WTC11 (cell line): ENCODE results near the gene WDCP.

Experiments
- ELF4 ChIP-seq: sonication (generic); formaldehyde crosslinking; IDR thresholded peaks from 2 replicates; pipeline ENCODE4 v1.8.1; 2022; ENCODE audit warnings: low read depth, mild to moderate bottlenecking, moderate library complexity, missing genetic modification reagents
- NFYB ChIP-seq: sonication (generic); formaldehyde crosslinking; conservative IDR thresholded peaks from 2 replicates; pipeline ENCODE4 v1.8.0; 2022; ENCODE audit warnings: low read depth, missing genetic modification reagents
- NR2C2 ChIP-seq: sonication (generic); formaldehyde crosslinking; IDR thresholded peaks from 2 replicates; pipeline ENCODE4 v1.8.0; 2022; ENCODE audit warnings: mild to moderate bottlenecking, missing genetic modification reagents
- OVOL2 ChIP-seq: fragments of 250-450 bp; sonication (Bioruptor Pico); IDR thresholded peaks from 2 replicates; pipeline ENCODE4 v1.9.0; 2021; ENCODE audit warnings: mild to moderate bottlenecking, borderline replicate concordance
- SMAD4 ChIP-seq: sonication (generic); formaldehyde crosslinking; IDR thresholded peaks from 2 replicates; pipeline ENCODE4 v1.8.0; 2022; ENCODE audit warnings: mild to moderate bottlenecking, missing genetic modification reagents
- ZNF121 ChIP-seq: sonication (generic); formaldehyde crosslinking; IDR thresholded peaks from 2 replicates; pipeline ENCODE4 v1.8.0; 2023; ENCODE audit warnings: missing genetic modification reagents
- ZNF263 ChIP-seq: sonication (generic); formaldehyde crosslinking; IDR thresholded peaks from 2 replicates; pipeline ENCODE4 v1.8.1; 2022; ENCODE audit warnings: low read depth, mild to moderate bottlenecking, moderate library complexity, missing genetic modification reagents
- TF ChIP-seq, protein P1 (sequence below): sonication (generic); formaldehyde crosslinking; IDR thresholded peaks from 2 replicates; pipeline ENCODE4 v1.8.0; 2022; ENCODE audit warnings: mild to moderate bottlenecking, missing genetic modification reagents
- TF ChIP-seq, protein P2 (sequence below): sonication (generic); formaldehyde crosslinking; IDR thresholded peaks from 2 replicates; pipeline ENCODE4 v1.8.1; 2022; ENCODE audit warnings: low read depth, mild to moderate bottlenecking, moderate library complexity, missing genetic modification reagents, borderline replicate concordance
- TF ChIP-seq, protein P3 (sequence below): fragments of 200-600 bp; IDR thresholded peaks from 2 replicates; pipeline ENCODE4 v1.8.0; 2022; ENCODE audit warnings: antibody characterized with exemption
- TF ChIP-seq, protein P4 (sequence below): sonication (generic); formaldehyde crosslinking; IDR thresholded peaks from 2 replicates; pipeline ENCODE4 v1.8.0; 2022; ENCODE audit warnings: mild to moderate bottlenecking, missing genetic modification reagents
- TF ChIP-seq, protein P5 (sequence below): sonication (generic); formaldehyde crosslinking; IDR thresholded peaks from 2 replicates; pipeline ENCODE4 v1.8.1; 2022; ENCODE audit warnings: mild to moderate bottlenecking, moderate library complexity, missing genetic modification reagents
- TF ChIP-seq, protein P6 (sequence below): sonication (generic); formaldehyde crosslinking; IDR thresholded peaks from 2 replicates; pipeline ENCODE4 v1.8.1; 2023; ENCODE audit warnings: mild to moderate bottlenecking, moderate library complexity, missing genetic modification reagents

DNA sequence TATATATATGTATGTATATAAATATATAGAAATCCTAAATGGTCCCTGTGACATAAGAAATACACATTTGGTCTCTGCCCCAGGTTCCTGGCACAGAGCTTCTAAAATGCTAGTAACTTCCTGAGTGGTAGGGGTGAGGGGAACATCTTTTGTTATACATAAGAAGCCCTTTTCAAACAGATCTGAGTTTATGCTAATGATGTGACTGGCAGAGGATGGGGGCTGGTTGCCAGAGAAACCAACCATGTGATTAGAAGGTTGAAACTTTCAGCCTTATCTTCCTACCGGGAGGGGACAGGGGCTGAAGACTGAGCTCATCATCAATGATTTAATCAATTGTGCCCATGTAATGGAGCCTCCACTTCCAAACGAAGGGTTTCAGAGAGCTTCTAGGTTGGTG, 21.0 kb downstream of the WDCP start:
- TF ChIP-seq, protein P1, sequence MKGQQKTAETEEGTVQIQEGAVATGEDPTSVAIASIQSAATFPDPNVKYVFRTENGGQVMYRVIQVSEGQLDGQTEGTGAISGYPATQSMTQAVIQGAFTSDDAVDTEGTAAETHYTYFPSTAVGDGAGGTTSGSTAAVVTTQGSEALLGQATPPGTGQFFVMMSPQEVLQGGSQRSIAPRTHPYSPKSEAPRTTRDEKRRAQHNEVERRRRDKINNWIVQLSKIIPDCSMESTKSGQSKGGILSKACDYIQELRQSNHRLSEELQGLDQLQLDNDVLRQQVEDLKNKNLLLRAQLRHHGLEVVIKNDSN (CRISPR knock-in tag): no peak
- TF ChIP-seq, protein P2, sequence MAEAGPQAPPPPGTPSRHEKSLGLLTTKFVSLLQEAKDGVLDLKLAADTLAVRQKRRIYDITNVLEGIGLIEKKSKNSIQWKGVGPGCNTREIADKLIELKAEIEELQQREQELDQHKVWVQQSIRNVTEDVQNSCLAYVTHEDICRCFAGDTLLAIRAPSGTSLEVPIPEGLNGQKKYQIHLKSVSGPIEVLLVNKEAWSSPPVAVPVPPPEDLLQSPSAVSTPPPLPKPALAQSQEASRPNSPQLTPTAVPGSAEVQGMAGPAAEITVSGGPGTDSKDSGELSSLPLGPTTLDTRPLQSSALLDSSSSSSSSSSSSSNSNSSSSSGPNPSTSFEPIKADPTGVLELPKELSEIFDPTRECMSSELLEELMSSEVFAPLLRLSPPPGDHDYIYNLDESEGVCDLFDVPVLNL (CRISPR knock-in tag): no peak
- TF ChIP-seq ZNF121 (CRISPR knock-in tag) (no peak), ZNF263 (no peak), OVOL2 (CRISPR knock-in tag) (no peak), SMAD4 (CRISPR knock-in tag) (no peak), NFYB (CRISPR knock-in tag) (no peak), NR2C2 (CRISPR knock-in tag) (no peak), ELF4 (CRISPR knock-in tag) (no peak)
- TF ChIP-seq, protein P3, sequence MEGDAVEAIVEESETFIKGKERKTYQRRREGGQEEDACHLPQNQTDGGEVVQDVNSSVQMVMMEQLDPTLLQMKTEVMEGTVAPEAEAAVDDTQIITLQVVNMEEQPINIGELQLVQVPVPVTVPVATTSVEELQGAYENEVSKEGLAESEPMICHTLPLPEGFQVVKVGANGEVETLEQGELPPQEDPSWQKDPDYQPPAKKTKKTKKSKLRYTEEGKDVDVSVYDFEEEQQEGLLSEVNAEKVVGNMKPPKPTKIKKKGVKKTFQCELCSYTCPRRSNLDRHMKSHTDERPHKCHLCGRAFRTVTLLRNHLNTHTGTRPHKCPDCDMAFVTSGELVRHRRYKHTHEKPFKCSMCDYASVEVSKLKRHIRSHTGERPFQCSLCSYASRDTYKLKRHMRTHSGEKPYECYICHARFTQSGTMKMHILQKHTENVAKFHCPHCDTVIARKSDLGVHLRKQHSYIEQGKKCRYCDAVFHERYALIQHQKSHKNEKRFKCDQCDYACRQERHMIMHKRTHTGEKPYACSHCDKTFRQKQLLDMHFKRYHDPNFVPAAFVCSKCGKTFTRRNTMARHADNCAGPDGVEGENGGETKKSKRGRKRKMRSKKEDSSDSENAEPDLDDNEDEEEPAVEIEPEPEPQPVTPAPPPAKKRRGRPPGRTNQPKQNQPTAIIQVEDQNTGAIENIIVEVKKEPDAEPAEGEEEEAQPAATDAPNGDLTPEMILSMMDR: no peak
- TF ChIP-seq, protein P4, sequence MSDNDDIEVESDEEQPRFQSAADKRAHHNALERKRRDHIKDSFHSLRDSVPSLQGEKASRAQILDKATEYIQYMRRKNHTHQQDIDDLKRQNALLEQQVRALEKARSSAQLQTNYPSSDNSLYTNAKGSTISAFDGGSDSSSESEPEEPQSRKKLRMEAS: no peak
- TF ChIP-seq, protein P5, sequence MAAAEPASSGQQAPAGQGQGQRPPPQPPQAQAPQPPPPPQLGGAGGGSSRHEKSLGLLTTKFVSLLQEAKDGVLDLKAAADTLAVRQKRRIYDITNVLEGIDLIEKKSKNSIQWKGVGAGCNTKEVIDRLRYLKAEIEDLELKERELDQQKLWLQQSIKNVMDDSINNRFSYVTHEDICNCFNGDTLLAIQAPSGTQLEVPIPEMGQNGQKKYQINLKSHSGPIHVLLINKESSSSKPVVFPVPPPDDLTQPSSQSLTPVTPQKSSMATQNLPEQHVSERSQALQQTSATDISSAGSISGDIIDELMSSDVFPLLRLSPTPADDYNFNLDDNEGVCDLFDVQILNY: no peak
- TF ChIP-seq, protein P6, sequence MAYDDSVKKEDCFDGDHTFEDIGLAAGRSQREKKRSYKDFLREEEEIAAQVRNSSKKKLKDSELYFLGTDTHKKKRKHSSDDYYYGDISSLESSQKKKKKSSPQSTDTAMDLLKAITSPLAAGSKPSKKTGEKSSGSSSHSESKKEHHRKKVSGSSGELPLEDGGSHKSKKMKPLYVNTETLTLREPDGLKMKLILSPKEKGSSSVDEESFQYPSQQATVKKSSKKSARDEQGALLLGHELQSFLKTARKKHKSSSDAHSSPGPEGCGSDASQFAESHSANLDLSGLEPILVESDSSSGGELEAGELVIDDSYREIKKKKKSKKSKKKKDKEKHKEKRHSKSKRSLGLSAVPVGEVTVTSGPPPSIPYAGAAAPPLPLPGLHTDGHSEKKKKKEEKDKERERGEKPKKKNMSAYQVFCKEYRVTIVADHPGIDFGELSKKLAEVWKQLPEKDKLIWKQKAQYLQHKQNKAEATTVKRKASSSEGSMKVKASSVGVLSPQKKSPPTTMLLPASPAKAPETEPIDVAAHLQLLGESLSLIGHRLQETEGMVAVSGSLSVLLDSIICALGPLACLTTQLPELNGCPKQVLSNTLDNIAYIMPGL (CRISPR knock-in tag): no peak
